ENCODE measurements around the gene HECTD4. TPM values are rescaled to one million over a fixed set of nuclear protein-coding genes. Genes with fewer than 3 reads are reported as not detected.

The HECTD4 gene
- total and polyA plus RNA-seq, 9 of the 15 experiments (the other 6 are each of a cell fraction or from before 2014, with no cell fraction given) = 3.5 to 33.3 (median 13.5) TPM

DNA sequence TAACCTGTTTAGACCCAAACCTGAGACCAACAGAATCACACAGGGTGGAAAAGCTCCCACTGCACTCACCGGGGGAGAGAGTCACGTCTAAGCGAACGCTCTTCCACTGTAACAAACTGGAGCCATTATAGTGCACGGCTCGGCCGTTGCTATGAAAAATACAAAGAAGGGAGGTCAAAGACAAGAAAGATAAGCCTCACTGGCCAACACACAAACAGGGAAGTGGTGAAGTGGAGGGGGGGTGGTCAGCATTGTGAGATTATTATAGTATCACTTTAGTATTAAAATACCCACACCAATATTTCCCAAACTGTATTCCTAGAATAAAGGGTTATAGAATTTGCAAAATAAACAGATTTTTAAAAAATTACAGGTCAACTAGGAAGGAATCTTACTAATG, 166.0 kb downstream of the HECTD4 start (continued):
- TF ChIP-seq, protein P1, sequence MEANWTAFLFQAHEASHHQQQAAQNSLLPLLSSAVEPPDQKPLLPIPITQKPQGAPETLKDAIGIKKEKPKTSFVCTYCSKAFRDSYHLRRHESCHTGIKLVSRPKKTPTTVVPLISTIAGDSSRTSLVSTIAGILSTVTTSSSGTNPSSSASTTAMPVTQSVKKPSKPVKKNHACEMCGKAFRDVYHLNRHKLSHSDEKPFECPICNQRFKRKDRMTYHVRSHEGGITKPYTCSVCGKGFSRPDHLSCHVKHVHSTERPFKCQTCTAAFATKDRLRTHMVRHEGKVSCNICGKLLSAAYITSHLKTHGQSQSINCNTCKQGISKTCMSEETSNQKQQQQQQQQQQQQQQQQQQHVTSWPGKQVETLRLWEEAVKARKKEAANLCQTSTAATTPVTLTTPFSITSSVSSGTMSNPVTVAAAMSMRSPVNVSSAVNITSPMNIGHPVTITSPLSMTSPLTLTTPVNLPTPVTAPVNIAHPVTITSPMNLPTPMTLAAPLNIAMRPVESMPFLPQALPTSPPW (CRISPR knock-in tag; IDR thresholded peaks at IDR 0.05) = peak; percentile 36; the same call in 1 of the 2 replicates
- peak; percentile 58; the same call in 1 of the 2 replicates for TF ChIP-seq SPI1 (IDR thresholded peaks at IDR 0.05; ENCODE audit: borderline replicate concordance, low read depth, low read length)

DNA sequence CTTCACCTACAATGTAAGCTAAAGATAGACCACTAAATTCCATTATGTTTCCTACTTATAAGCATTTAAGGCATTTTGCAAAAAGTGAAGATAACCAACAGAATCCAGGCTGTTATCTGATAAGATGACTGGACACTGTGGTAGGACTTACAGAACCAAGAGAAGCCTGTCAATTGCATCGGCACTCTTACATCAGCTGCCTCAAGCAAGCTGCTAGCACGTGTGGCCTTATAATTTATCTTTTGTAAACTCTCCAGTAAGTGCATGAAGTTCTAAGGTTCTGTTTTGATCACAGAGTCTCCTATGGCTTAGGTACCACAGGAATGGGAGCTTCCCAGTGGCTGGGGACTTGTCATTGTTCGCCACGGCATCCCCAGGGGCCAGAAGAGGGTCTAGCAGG, 168.2 kb downstream of the HECTD4 start:
- Histone ChIP-seq H3K9me1 (ENCODE audit: control insufficient read depth, insufficient read depth, low read length) (no peaks in the 10 kb centered on the region), H3K27me3 (ENCODE audit: control insufficient read depth in 2 of 2, insufficient read depth in 2 of 2, low read length in 2 of 2) (no peaks in the 10 kb centered on the region), H3K4me1 (replicated peaks in 1 of 2; ENCODE audit: control insufficient read depth in 2 of 2, insufficient read depth in 2 of 2, low read length in 2 of 2) (no peaks in the 10 kb centered on the region), H3K4me3 (no peak overlapping the region), H3K9me3 (replicated peaks; ENCODE audit: control insufficient read depth, insufficient read depth, low read depth, low read length) (no peaks in the 10 kb centered on the region), H3K9ac (ENCODE audit: insufficient read depth in 1 of 2, low read depth in 2 of 2, low read length in 2 of 2) (no peak overlapping the region), H3K36me3 (ENCODE audit: control insufficient read depth, insufficient read depth, low read length) (peaks cover 47% of the 10 kb centered on the region), H4K20me1 (replicated peaks; ENCODE audit: control insufficient read depth, insufficient read depth, low read length) (no peaks in the 10 kb centered on the region), H3K4me2 (ENCODE audit: insufficient read depth, low read length) (no peak overlapping the region), H2AFZ (ENCODE audit: low read depth, low read length) (no peak overlapping the region), H3K27ac (ENCODE audit: extremely low read depth, low read depth, low read length) (no peak overlapping the region), H3K79me2 (ENCODE audit: control insufficient read depth, insufficient read depth, low read length) (no peaks in the 10 kb centered on the region)
- WGBS (ENCODE audit: insufficient coverage, low coverage, missing lambda C conversion rate) = 54% methylated on average over 4 of the region's 4 CpGs
- FAIRE-seq (no peak), ATAC-seq (peak; percentile 58), DNase-seq (ENCODE audit: extremely low read depth in 1 of 4, low spot score in 3 of 4) (no peak)
- ChIA-PET CTCF (ENCODE audit: low intra/inter-chr PET ratio) (no interaction called here), POLR2A (no interaction called here)
- intact Hi-C loops (cut with micrococcal nuclease) (no loop called here), in situ Hi-C loops (cut with MboI) (no loop called here)
- no TSS peak for BruUV-seq (replicated peaks)
- TF ChIP-seq, protein P2, sequence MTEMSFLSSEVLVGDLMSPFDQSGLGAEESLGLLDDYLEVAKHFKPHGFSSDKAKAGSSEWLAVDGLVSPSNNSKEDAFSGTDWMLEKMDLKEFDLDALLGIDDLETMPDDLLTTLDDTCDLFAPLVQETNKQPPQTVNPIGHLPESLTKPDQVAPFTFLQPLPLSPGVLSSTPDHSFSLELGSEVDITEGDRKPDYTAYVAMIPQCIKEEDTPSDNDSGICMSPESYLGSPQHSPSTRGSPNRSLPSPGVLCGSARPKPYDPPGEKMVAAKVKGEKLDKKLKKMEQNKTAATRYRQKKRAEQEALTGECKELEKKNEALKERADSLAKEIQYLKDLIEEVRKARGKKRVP (CRISPR knock-in tag; IDR thresholded peaks at IDR 0.05) = peak; percentile 57; the same call in 1 of the 2 replicates
- TF ChIP-seq, protein P3, sequence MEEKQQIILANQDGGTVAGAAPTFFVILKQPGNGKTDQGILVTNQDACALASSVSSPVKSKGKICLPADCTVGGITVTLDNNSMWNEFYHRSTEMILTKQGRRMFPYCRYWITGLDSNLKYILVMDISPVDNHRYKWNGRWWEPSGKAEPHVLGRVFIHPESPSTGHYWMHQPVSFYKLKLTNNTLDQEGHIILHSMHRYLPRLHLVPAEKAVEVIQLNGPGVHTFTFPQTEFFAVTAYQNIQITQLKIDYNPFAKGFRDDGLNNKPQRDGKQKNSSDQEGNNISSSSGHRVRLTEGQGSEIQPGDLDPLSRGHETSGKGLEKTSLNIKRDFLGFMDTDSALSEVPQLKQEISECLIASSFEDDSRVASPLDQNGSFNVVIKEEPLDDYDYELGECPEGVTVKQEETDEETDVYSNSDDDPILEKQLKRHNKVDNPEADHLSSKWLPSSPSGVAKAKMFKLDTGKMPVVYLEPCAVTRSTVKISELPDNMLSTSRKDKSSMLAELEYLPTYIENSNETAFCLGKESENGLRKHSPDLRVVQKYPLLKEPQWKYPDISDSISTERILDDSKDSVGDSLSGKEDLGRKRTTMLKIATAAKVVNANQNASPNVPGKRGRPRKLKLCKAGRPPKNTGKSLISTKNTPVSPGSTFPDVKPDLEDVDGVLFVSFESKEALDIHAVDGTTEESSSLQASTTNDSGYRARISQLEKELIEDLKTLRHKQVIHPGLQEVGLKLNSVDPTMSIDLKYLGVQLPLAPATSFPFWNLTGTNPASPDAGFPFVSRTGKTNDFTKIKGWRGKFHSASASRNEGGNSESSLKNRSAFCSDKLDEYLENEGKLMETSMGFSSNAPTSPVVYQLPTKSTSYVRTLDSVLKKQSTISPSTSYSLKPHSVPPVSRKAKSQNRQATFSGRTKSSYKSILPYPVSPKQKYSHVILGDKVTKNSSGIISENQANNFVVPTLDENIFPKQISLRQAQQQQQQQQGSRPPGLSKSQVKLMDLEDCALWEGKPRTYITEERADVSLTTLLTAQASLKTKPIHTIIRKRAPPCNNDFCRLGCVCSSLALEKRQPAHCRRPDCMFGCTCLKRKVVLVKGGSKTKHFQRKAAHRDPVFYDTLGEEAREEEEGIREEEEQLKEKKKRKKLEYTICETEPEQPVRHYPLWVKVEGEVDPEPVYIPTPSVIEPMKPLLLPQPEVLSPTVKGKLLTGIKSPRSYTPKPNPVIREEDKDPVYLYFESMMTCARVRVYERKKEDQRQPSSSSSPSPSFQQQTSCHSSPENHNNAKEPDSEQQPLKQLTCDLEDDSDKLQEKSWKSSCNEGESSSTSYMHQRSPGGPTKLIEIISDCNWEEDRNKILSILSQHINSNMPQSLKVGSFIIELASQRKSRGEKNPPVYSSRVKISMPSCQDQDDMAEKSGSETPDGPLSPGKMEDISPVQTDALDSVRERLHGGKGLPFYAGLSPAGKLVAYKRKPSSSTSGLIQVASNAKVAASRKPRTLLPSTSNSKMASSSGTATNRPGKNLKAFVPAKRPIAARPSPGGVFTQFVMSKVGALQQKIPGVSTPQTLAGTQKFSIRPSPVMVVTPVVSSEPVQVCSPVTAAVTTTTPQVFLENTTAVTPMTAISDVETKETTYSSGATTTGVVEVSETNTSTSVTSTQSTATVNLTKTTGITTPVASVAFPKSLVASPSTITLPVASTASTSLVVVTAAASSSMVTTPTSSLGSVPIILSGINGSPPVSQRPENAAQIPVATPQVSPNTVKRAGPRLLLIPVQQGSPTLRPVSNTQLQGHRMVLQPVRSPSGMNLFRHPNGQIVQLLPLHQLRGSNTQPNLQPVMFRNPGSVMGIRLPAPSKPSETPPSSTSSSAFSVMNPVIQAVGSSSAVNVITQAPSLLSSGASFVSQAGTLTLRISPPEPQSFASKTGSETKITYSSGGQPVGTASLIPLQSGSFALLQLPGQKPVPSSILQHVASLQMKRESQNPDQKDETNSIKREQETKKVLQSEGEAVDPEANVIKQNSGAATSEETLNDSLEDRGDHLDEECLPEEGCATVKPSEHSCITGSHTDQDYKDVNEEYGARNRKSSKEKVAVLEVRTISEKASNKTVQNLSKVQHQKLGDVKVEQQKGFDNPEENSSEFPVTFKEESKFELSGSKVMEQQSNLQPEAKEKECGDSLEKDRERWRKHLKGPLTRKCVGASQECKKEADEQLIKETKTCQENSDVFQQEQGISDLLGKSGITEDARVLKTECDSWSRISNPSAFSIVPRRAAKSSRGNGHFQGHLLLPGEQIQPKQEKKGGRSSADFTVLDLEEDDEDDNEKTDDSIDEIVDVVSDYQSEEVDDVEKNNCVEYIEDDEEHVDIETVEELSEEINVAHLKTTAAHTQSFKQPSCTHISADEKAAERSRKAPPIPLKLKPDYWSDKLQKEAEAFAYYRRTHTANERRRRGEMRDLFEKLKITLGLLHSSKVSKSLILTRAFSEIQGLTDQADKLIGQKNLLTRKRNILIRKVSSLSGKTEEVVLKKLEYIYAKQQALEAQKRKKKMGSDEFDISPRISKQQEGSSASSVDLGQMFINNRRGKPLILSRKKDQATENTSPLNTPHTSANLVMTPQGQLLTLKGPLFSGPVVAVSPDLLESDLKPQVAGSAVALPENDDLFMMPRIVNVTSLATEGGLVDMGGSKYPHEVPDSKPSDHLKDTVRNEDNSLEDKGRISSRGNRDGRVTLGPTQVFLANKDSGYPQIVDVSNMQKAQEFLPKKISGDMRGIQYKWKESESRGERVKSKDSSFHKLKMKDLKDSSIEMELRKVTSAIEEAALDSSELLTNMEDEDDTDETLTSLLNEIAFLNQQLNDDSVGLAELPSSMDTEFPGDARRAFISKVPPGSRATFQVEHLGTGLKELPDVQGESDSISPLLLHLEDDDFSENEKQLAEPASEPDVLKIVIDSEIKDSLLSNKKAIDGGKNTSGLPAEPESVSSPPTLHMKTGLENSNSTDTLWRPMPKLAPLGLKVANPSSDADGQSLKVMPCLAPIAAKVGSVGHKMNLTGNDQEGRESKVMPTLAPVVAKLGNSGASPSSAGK (IDR thresholded peaks at IDR 0.05) = 0 out of 2 replicates have a peak, but pooled peaks have one; percentile 15
- no peak for TF ChIP-seq ZZZ3 (IDR thresholded peaks at IDR 0.05)

Data from K562 (cell line).